A673 (cell line): ENCODE data around the gene ACCSL. TPM values are rescaled to one million over a fixed set of nuclear protein-coding genes. Genes with fewer than 3 reads are reported as not detected.

Source experiments
- BruUV-seq: library from RNA; stranded (reverse); fragments of 400-500 nt; replicated peaks from 2 replicates; lab custom pipeline; 2021; lab: Mats Ljungman, UMichigan
- CTCF ChIA-PET: fragments of 300-600 bp; sonication (Branson Sonifier 250); formaldehyde crosslinking; loops from one replicate; lab custom pipeline; 2022; ENCODE audit warnings: antibody characterized with exemption; lab: Charles Lee
- POLR2A ChIA-PET: fragments of 300-600 bp; sonication (Branson Sonifier 250); formaldehyde crosslinking; loops from one replicate; lab custom pipeline; 2022; ENCODE audit warnings: antibody characterized with exemption; ENCODE audit not compliant: low non-redundant PET; lab: Charles Lee
- DNase-seq: peaks from one replicate; pipeline ENCODE4 v3.0.0-alpha.2; 2015; ENCODE audit warnings: low spot score
- H3K27ac ChIP-seq: fragments of 200-600 bp; sonication (generic); 2 replicates; pipeline ENCODE4 v1.5.1; 2016; ENCODE audit warnings: mixed run types, low read depth, mild to moderate bottlenecking, mixed read lengths, antibody characterized with exemption, low read length; ENCODE audit not compliant: poor library complexity, severe bottlenecking
- H3K27me3 ChIP-seq: fragments of 200-600 bp; sonication (generic); replicated peaks from 2 replicates; pipeline ENCODE4 v1.6.1; 2017; ENCODE audit warnings: mixed run types, low read depth, mild to moderate bottlenecking, mixed read lengths, antibody characterized with exemption, low read length; ENCODE audit not compliant: insufficient read depth, poor library complexity
- H3K36me3 ChIP-seq: fragments of 200-600 bp; sonication (generic); 2 replicates; pipeline ENCODE4 v1.6.1; 2016; ENCODE audit warnings: mixed run types, mild to moderate bottlenecking, mixed read lengths, antibody characterized with exemption, low read length; ENCODE audit not compliant: insufficient read depth, poor library complexity, severe bottlenecking
- H3K4me1 ChIP-seq: fragments of 200-600 bp; sonication (generic); 2 replicates; pipeline ENCODE4 v1.6.1; 2017; ENCODE audit warnings: mixed run types, mild to moderate bottlenecking, mixed read lengths, antibody characterized with exemption, low read length; ENCODE audit not compliant: insufficient read depth, poor library complexity, severe bottlenecking
- H3K4me3 ChIP-seq: fragments of 200-600 bp; sonication (generic); 2 replicates; pipeline ENCODE4 v1.5.1; 2016; ENCODE audit warnings: low read depth, mixed run types, mild to moderate bottlenecking, mixed read lengths, low read length; ENCODE audit not compliant: poor library complexity, severe bottlenecking
- H3K9me3 ChIP-seq: fragments of 200-600 bp; sonication (generic); 2 replicates; pipeline ENCODE4 v1.6.1; 2016; ENCODE audit warnings: mixed run types, low read depth, mild to moderate bottlenecking, mixed read lengths, antibody characterized with exemption, low read length; ENCODE audit not compliant: poor library complexity, severe bottlenecking
- CTCF ChIP-seq: fragments of 300-800, 200-600 bp; sonication (generic); conservative IDR thresholded peaks from 2 replicates; pipeline ENCODE4 v1.5.1; 2017; ENCODE audit warnings: low read depth, mild to moderate bottlenecking, antibody characterized with exemption, low read length, moderate library complexity, mixed read lengths
- EZH2 ChIP-seq: fragments of 200-600 bp; sonication (generic); IDR thresholded peaks from 2 replicates; pipeline ENCODE4 v1.6.1; 2017; ENCODE audit warnings: borderline replicate concordance, low read depth, mild to moderate bottlenecking, mixed read lengths, antibody characterized with exemption, low read length; ENCODE audit not compliant: poor library complexity, severe bottlenecking
- intact Hi-C: fragments of 100-400 bp; cut with micrococcal nuclease; formaldehyde crosslinking; loops from one replicate; pipeline ENCODE4 v1.10.0; 2022; ENCODE audit not compliant: unreplicated experiment
- total RNA-seq: library from RNA; stranded (reverse); gene quantifications from 2 replicates; pipeline ENCODE4 v1.2.3, GENCODE V29; 2021

The ACCSL gene
- total RNA-seq, 1 experiment from 2014 or later: not detected

- peaks cover 15% of the 10 kb centered on the region for H3K4me1 ChIP-seq
- H3K27me3 ChIP-seq: no peaks in the 10 kb centered on the region
- DNase-seq: no peak
- TF ChIP-seq EZH2 (no peak), CTCF (no peak)
- ChIA-PET POLR2A (no interaction called here), CTCF (no interaction called here)
- intact Hi-C loops: no loop called here
- BruUV-seq: no TSS peak
- no peaks in the 10 kb centered on the region for H3K36me3 ChIP-seq
- H3K9me3 ChIP-seq: no peaks in the 10 kb centered on the region
- H3K27ac ChIP-seq: no peak overlapping the region
- H3K4me3 ChIP-seq: no peak overlapping the region
Measured at GRCh38 chr11:44002191-44003093, 45.3 kb upstream of the ACCSL start.

- no peak overlapping the region for H3K4me3 ChIP-seq
- intact Hi-C loops: no loop called here
- POLR2A ChIA-PET: no interaction called here
- H3K9me3 ChIP-seq: no peaks in the 10 kb centered on the region
- H3K4me1 ChIP-seq: peaks cover 15% of the 10 kb centered on the region
- no TSS peak for BruUV-seq
- H3K36me3 ChIP-seq: no peaks in the 10 kb centered on the region
- DNase-seq: no peak
- H3K27ac ChIP-seq: no peak overlapping the region
- TF ChIP-seq CTCF (no peak), EZH2 (no peak)
- CTCF ChIA-PET: no interaction called here
- no peaks in the 10 kb centered on the region for H3K27me3 ChIP-seq
Measured at GRCh38 chr11:44003736-44004451, 43.9 kb upstream of the ACCSL start.

GRCh38 chr11:44004452-44005062, 43.2 kb upstream of the ACCSL start:
- Histone ChIP-seq H3K9me3 (no peaks in the 10 kb centered on the region), H3K4me1 (peaks cover 15% of the 10 kb centered on the region), H3K27me3 (no peaks in the 10 kb centered on the region), H3K36me3 (no peaks in the 10 kb centered on the region), H3K27ac (no peak overlapping the region), H3K4me3 (no peak overlapping the region)
- ChIA-PET CTCF (no interaction called here), POLR2A (no interaction called here)
- TF ChIP-seq CTCF (no peak), EZH2 (no peak)
- no TSS peak for BruUV-seq
- no peak for DNase-seq
- intact Hi-C loops: no loop called here
